ENCODE data around the gene PADI2. TPM values are rescaled to one million over a fixed set of nuclear protein-coding genes. Genes with fewer than 3 reads are reported as not detected.
A peak's percentile ranks its signal among the peaks of the same experiment; 100 is the strongest.

PADI2 gene
- 5.8 and 7.5 TPM in 2 replicates for total RNA-seq (2021; fragmentation: NEBNext Ultra II Directional; extraction: Animal tissue kit (Norgen Biotek cat#: 25700))
- 1.6 and 2.5 TPM in 2 replicates for polyA plus RNA-seq (2011; rRNA removed)
- polyA plus RNA-seq (2011; cell fraction: cytosol; rRNA removed): 1.8 TPM
- 4.4 TPM for polyA plus RNA-seq (2011; cell fraction: nucleus; rRNA removed)
- 2.3 to 3.3 TPM (median 2.8 TPM) in 4 replicates for polyA plus RNA-seq (2012, experiment 1 of 2)
- 2.3 TPM for polyA plus RNA-seq (2012, experiment 2 of 2)
- 4.0 TPM for polyA plus RNA-seq (2013, experiment 1 of 2)
- 4.2 TPM for polyA plus RNA-seq (2013, experiment 2 of 2)
- polyA minus RNA-seq (2011; rRNA and poly(A)+ RNA removed): 2.2 and 3.9 TPM in 2 replicates
- 2.1 TPM for polyA minus RNA-seq (2011; cell fraction: cytosol; rRNA and poly(A)+ RNA removed)
- polyA minus RNA-seq (2011; cell fraction: nucleus; rRNA and poly(A)+ RNA removed): 2.8 TPM
- long read RNA-seq, experiment 1, partial matches to known transcripts: 0 of 1 reads
- long read RNA-seq, experiment 1, other reads (novel, unspliced or antisense): 1 of 1 reads
- long read RNA-seq, experiment 2: 0 reads

DNA sequence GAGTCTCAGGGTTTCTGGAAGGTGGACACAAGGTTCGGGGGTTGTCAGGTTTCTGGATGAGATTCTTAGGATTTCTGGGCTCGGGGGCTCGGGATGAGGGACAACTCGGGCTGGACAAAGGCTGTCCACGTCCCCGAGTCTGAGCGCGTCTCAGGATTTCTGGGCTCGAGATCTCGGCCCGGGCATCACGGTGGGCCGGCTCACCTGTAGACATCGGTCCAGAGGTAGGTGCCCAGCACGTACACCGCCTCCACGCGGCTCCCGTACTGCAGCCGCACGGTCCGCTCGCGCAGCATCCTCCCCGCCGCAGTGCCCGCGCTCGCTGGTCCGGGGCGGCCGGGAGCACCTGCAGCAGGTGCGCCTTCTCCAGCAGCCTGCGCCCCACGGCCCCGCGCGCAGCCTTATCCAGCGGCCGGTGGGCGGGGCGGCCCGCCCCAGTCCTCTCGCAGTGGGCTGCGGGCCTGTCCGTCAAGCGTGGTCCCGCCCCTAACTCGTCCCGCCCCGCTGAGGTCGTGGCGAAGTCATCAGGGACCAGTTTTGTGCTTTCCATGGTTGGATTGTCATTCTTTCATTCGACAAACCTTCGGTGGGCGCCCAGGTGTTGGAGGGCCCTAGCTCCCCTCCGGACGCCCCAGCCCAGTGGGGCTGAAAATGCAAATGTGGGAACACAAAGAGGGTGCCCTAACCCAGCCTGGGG is at the start of gene PADI2:
PADI2 (minus strand) TSS at position 376 of the 697 bp plus-strand sequence; CDS start at position 296, 80 bp downstream.
- 5% methylated on average over 16 of the region's 58 CpGs; no CpG with 5 or more reads in 1 of the 2 experiments for WGBS, 2 experiments (ENCODE audit: extremely low coverage in 1 of 2, insufficient coverage in 1 of 2, insufficient read length in 1 of 2, insufficient replicate concordance in 2 of 2, low coverage in 1 of 2, low lambda C conversion rate in 2 of 2, missing lambda C conversion rate in 1 of 2)
- peak within 1 kb of the TSS; percentile 16; the same call in 1 of the 2 replicates for H4K8ac ChIP-seq (ENCODE audit: extremely low read depth, insufficient read depth, low read length)
- H3K79me1 ChIP-seq (ENCODE audit: low read depth, low read length): no peaks in the 10 kb centered on the region
- H2BK5ac ChIP-seq (ENCODE audit: low read depth, low read length): no peak within 1 kb of the TSS
- no peak within 1 kb of the TSS for H2AK5ac ChIP-seq (ENCODE audit: low read depth, low read length)
- no peak within 1 kb of the TSS for H2BK20ac ChIP-seq (ENCODE audit: low read length)
- peak within 1 kb of the TSS; percentile 48; the same call in 1 of the 2 replicates for H3K18ac ChIP-seq (ENCODE audit: extremely low read depth, low read length)
- DNase-seq (ENCODE audit: low read depth in 1 of 2, low spot score in 2 of 2): peak in 1 of 2 experiments; percentile 89
- H3K4ac ChIP-seq (replicated peaks; ENCODE audit: insufficient read length, low read depth, low read length): no peak within 1 kb of the TSS
- H3K27ac ChIP-seq (ENCODE audit: low read depth, low read length): no peak within 1 kb of the TSS
- peaks cover 0 to 17% (median 5%) of the 10 kb centered on the region in 4 experiments; a peak in 5 of 7 replicates for H3K4me1 ChIP-seq (replicated peaks in 1 of 4; ENCODE audit: control insufficient read depth in 3 of 4, insufficient read depth in 4 of 4, low read length in 3 of 4)
- no peaks in the 10 kb centered on the region for H3K36me3 ChIP-seq (ENCODE audit: control insufficient read depth in 2 of 4, insufficient read depth in 4 of 4, low read length in 3 of 4)
- FAIRE-seq: no peak
- no peak within 1 kb of the TSS for H2BK120ac ChIP-seq (replicated peaks; ENCODE audit: low read depth, low read length)
- H2BK15ac ChIP-seq (ENCODE audit: low read length): peak within 1 kb of the TSS; percentile 72; the same call in 1 of the 2 replicates
- peak within 1 kb of the TSS; percentile 53 to 78 (median 67) for H3K4me3 ChIP-seq (ENCODE audit: extremely low read depth in 1 of 4, insufficient read depth in 2 of 4, low read depth in 3 of 4, low read length in 4 of 4)
- ChIA-PET POLR2A (ENCODE audit: partially characterized antibody) (interaction anchor here (0.7 to 1.5 kb wide), 2 partner anchors 11 to 286 kb away, joined by 3 read pairs; no protein-coding TSS in a partner anchor), CTCF (ENCODE audit: partially characterized antibody) (interaction anchor here (0.7 to 21.2 kb wide), 10 partner anchors 10 to 217 kb away, joined by 3 to 339 read pairs (median 5); no protein-coding TSS in a partner anchor)
- H3K14ac ChIP-seq (ENCODE audit: insufficient read length): peak within 1 kb of the TSS; percentile 12
- peak within 1 kb of the TSS; percentile 98 to 99 for H3K4me2 ChIP-seq (ENCODE audit: insufficient read depth in 1 of 2, low read depth in 2 of 2, low read length in 2 of 2)
- H2BK12ac ChIP-seq (ENCODE audit: low read depth, low read length): no peak within 1 kb of the TSS
- H3K27me3 ChIP-seq (replicated peaks in 1 of 4; ENCODE audit: control insufficient read depth in 3 of 4, extremely low read depth in 1 of 4, insufficient read depth in 3 of 4, low read length in 3 of 4): peaks cover 16 to 29% (median 24%) of the 10 kb centered on the region in 4 experiments
- H4K5ac ChIP-seq (ENCODE audit: insufficient read length, low read depth, low read length): no peak within 1 kb of the TSS
- peaks cover 0 to 4% of the 10 kb centered on the region in 2 experiments for H4K20me1 ChIP-seq (replicated peaks in 1 of 2; ENCODE audit: control insufficient read depth in 1 of 2, insufficient read depth in 2 of 2, low read length in 2 of 2)
- peak within 1 kb of the TSS; percentile 47; the same call in 1 of the 2 replicates for H2AFZ ChIP-seq (ENCODE audit: low read length)
- H3K56ac ChIP-seq (replicated peaks; ENCODE audit: insufficient read length, low read depth, low read length): no peak within 1 kb of the TSS
- no peaks in the 10 kb centered on the region for H3K9me3 ChIP-seq (ENCODE audit: insufficient read depth in 2 of 2, low read depth in 1 of 2, low read length in 1 of 2)
- peak within 1 kb of the TSS in 1 of 4 experiments; percentile 41; a peak in 1 of 7 replicates for H3K9ac ChIP-seq (replicated peaks in 1 of 4; ENCODE audit: extremely low read depth in 1 of 4, low read depth in 3 of 4, low read length in 3 of 4)
- H4K91ac ChIP-seq (replicated peaks; ENCODE audit: insufficient read length, low read length): no peak within 1 kb of the TSS
- no peaks in the 10 kb centered on the region for H3K79me2 ChIP-seq (ENCODE audit: control insufficient read depth in 1 of 2, insufficient read depth in 2 of 2, low read length in 2 of 2)
- H3K23me2 ChIP-seq (ENCODE audit: low read depth, low read length): peaks cover 16% of the 10 kb centered on the region; the same call in 1 of the 2 replicates
- H3K23ac ChIP-seq (ENCODE audit: insufficient read length): no peak within 1 kb of the TSS
- TF ChIP-seq CHD2 (IDR thresholded peaks at IDR 0.05; ENCODE audit: low read length): peak; percentile 46; the same call in 1 of the 2 replicates
- TF ChIP-seq RAD21 (IDR thresholded peaks at IDR 0.05 in 1 of 2, conservative IDR thresholded peaks at IDR 0.05 in 1 of 2; ENCODE audit: low read depth in 2 of 2, low read length in 2 of 2): no peak
- peak; percentile 87 for TF ChIP-seq KDM4A (IDR thresholded peaks at IDR 0.05; ENCODE audit: low read depth, low read length, severe bottlenecking)
- TF ChIP-seq, protein P1, sequence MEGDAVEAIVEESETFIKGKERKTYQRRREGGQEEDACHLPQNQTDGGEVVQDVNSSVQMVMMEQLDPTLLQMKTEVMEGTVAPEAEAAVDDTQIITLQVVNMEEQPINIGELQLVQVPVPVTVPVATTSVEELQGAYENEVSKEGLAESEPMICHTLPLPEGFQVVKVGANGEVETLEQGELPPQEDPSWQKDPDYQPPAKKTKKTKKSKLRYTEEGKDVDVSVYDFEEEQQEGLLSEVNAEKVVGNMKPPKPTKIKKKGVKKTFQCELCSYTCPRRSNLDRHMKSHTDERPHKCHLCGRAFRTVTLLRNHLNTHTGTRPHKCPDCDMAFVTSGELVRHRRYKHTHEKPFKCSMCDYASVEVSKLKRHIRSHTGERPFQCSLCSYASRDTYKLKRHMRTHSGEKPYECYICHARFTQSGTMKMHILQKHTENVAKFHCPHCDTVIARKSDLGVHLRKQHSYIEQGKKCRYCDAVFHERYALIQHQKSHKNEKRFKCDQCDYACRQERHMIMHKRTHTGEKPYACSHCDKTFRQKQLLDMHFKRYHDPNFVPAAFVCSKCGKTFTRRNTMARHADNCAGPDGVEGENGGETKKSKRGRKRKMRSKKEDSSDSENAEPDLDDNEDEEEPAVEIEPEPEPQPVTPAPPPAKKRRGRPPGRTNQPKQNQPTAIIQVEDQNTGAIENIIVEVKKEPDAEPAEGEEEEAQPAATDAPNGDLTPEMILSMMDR (IDR thresholded peaks at IDR 0.05; ENCODE audit: control extremely low read depth in 1 of 3, insufficient read depth in 1 of 3, low read depth in 1 of 3, low read length in 3 of 3): no peak
- no peak for TF ChIP-seq POLR2AphosphoS5 (IDR thresholded peaks at IDR 0.05; ENCODE audit: low read depth, low read length)
- TF ChIP-seq EZH2 (IDR thresholded peaks at IDR 0.05; ENCODE audit: low read depth, low read length, severe bottlenecking): peak; percentile 21
